IPS DF 4.7 (cell line): ENCODE data around the gene CHP1.
"Not testable (repeated sequence)": the region's sequence is repeated elsewhere in the genome, so short reads cannot be mapped to it uniquely, and the experiment has no call there.

Experiments
- DNase-seq: peaks from one replicate; pipeline ENCODE4 v3.0.0-alpha.2; 2013; ENCODE audit warnings: low spot score; ENCODE audit errors: extremely low read depth

CHP1 gene

DNA sequence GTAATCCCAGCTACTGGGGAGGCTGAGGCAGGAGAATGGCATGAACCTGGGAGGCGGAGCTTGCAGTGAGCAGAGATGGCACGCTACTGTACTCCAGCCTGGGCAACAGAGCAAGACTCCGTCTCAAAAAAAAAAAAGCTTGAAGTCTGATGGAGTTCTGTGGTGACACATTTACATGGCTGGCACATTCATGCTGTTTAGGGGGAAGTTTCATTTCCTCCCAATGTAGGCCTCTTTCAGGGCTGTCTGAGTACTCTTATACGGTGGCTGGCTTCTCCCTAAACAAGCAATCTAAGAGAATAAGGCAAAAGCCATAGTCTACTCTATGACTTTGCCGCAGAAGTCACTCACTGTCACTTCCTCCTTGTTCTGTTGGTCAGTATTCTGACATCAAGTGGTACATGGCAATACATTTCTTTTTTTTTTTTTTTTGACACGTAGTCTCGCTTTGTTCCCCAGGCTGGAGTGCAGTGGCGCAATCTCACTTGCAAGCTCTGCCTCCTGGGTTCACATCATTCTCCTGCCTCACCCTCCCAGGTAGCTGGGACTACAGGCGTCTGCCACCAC is 60.1 kb downstream of the CHP1 start:
- no peak for DNase-seq

DNA sequence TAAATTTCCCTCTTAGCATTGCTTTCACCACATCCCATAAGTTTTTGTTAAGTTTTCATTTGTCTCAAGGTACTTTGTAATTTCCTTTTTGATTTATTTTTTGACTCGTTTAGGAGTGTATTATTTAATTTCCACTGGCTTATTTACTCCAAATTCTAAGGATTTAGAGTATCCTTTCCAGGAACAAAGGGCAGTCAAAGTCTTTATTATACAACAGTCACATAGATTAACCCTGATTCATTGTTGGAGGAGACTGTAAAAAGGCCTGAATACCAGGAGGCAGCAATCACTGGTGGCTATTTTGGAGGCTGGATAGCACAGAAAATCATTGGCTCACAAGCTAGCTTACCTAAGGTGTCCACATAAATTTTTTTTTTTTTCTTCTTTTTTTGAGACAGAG is 61.5 kb downstream of the CHP1 start:
- no peak for DNase-seq

DNA sequence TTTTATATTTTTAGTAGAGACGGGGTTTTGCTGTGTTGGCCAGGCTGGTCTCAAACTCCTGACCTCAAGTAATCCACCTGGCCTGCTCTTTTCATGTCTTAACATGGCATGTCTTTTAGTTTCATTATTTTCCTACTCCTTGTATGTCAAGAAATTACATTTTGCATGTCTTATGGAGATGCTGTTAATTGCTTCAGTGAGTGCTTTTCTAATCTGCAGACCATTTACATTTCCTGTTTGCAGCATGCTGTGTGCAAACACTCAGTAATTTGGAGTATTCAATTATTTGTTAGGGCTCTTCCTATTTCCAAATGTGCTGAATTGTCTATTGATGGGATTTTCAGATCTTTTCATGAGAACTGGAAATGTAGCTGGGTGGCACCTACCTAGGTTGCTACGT is 70.1 kb downstream of the CHP1 start:
- not testable (repeated sequence) for DNase-seq

DNA sequence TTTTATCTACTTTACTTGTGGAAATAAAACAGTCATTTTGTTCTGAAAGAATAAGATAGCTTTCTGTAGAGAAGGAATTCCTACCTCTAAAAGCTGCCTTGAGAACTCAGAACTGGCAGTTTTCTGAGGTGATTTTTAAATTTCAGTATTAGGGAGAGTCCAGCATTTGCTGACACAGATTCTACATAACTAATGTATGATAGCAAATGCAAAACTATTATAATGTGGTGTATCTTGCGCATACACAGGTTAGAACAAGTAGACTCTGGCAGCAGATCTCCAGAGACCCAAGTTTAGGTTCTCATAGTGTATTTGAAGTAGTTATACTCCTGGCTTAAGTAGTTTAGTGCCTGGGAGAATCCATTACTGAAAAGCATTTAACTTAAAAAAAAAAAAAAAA is 70.5 kb downstream of the CHP1 start:
- no peak for DNase-seq

DNA sequence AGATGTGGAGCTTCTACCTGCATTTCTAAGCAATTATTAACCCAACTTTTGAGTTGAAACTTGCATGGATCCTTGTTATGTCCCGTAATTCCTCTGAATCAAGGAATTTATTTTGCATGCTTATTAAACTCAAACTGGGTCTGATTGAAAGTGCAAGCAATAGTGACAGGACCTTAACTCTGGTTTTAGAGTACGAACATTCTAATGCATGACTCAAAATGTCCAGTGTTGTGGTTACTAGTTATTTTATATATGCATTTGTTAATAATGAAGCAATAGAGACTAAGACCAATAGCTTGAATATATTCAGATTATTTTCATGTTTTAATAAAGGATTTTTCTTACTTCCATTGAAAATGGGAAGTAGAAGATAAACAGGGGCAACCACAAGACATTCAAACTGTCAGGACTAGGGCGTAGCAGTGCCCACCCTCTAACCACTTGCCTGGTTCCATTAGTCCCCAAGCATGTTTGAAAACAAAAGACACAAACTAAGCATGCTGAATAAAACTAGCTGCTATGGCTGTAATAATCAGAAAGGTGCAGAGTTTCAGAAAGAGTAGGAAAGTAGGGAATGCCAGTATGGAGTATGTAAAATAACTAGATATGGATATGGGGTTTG is 73.2 kb downstream of the CHP1 start:
- DNase-seq = no peak

DNA sequence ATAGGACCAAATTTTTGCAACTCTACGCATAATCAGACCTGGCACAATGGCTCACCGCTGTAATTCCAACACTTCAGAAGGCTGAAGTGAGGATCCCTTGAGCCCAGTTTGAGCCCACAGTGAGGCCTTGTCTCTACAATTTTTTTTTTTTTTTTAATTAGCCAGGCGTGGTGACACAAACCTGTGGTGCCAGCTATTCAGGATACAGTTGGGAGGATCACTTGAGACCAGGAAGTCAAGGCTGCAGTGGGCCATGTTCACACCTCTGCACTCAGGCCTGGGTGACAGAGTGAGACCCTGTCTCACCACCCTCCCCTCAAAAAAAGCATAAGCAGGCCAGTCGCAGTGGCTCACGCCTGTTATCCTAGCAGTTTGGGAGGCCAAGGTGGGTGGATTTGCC is 76.6 kb downstream of the CHP1 start:
- DNase-seq = no peak

DNA sequence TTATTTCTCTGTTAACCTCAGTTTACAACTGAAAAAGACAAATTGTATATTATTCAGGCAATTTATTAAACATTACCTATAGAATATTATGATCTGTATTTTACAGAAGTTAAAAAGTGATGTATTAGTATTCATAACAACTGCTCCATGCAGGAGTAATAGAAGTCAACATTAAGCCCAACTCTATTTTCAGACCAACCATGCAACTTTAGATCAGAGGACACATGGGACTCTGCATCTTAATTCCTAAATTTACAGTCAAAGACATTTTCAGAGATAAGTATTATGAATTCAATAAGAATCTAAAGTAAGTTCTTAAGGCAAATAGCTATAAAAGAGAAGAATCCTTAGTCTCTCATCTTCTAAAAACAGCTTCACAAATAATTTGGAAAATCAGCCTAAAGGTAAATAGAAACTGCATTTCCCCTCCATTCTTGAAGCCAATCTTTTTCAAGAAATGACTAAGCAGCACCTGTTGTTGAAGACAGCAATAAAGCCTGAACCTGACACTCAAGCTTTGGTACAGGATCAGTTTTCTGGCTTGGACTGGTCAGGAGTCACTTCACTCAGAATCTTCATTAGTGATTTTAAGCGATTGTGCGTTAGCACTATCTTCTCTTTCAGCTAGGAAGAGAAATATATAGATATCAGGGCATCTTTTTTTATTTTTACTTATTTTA is 78.3 kb downstream of the CHP1 start:
- DNase-seq = no peak

DNA sequence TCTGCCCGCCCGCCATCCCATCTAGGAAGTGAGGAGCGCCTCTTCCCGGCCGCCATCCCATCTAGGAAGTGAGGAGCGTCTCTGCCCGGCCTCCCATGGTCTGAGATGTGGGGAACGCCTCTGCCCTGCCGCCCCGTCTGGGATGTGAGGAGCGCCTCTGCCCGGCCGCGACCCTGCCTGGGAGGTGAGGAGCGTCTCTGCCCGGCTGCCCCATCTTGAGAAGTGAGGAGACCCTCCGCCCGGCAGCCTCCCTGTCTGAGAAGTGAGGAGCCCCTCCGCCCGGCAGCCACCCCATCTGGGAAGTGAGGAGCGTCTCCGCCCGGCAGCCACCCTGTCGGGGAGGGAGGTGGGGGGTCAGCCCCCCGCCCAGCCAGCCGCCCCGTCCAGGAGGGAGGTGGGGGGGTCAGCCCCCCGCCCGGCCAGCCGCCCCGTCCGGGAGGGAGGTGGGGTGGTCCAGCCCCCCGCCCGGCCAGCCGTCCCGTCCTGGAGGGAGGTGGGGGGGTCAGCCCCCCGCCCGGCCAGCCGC is 89.8 kb downstream of the CHP1 start:
- not testable (repeated sequence) for DNase-seq

DNA sequence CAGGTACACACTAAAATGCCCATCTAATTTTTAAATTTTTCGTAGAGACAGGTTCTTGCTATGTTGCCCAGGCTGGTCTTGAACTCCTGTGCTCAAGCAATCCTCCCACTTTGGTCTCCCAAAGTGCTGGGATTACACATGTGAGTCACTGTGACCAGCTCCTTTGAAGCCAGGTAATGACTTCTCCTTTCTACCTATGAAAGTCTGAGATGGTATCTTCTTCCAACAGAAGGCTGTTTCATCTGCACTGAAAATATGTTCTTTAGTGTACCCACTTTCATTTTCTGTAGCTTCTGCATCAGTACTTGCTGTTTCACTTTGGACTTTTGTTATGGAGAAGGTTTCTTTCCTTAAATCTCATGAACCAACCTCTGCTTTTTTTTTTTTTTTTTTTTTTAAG is 92.5 kb downstream of the CHP1 start:
- no peak for DNase-seq

DNA sequence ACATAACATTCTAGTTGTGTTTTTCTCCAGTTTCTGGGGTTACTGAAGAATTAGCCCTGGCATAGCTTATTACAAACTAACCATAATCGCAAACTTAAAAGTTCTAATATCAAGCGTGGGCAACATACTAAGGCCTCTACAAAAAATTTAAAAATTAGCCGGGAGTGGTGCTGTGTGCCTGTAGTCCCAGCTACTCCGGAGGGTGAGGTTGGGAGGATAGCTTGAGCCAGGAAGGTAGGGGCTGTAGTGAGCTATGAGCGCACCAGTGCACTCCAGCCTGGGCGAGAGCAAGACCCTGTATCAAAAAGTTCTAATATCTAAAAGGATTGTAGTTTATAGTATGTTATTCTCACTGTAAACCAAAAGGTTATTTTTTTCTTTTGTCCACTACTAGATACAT is 100.2 kb downstream of the CHP1 start:
- no peak for DNase-seq
